GM12874 (cell line): ENCODE measurements around the gene SMYD3.

Source experiments
- CTCF ChIP-seq: IDR thresholded peaks from 2 replicates; pipeline ENCODE4 v1.5.1; 2011; ENCODE audit warnings: low read depth, mild to moderate bottlenecking, control low read depth, low read length, moderate library complexity; ENCODE audit not compliant: insufficient read depth

SMYD3 gene

GRCh38 chr1:245804696-245805095, 702.4 kb downstream of the SMYD3 start:
- no peak for TF ChIP-seq CTCF

GRCh38 chr1:245803666-245804037, 703.4 kb downstream of the SMYD3 start:
- TF ChIP-seq CTCF, result no peak

DNA sequence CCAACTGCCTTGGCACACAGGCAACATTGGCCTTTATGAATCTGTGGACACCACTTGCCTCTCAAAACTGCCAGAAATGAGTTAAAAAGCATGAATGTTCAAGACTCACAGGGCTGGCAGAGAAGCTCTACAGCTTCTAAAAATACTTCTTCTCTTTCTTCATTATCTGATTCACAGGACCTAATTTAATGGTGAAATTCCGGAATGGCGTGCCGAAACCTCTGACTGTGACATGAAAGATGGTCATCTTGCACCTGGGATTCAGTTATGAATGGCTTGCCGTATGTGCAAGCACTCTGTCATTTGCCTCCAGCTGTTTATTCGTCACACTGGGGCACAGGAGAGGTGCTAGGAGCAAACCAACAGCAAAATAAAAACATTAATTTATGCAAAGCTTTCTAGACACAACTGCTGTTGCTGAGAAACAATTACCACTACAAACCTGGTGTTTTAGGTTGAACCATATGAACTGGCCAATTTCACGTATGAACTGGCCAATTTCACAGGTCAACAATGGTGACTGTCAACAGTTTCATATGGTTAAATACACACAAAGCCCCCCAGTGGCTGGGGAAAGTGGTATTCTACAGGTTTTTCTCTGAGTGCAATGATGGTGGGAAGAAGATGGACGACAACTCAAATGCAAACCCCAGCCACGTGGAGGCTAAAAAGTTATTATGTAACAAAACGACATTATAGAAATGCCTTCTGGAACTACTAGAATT, 704.0 kb downstream of the SMYD3 start:
- TF ChIP-seq CTCF, result no peak

- no peak for TF ChIP-seq CTCF
Measured at GRCh38 chr1:245800901-245801605, 706.0 kb downstream of the SMYD3 start.

DNA sequence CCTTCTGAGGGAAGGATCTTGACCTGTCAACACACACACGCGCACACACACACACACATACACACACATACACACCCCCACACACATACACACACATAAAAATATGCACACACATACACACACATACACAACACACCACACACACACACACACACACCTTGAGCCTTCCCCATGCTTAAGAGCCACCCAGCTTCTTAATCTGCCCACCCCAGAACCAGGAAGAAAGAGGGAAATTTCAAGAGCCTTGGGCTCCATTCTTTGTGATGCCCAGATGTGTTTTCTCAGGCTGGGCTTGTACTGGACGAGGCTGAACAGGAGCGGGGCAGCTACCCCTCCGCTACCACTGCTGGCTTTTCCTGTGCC, 708.7 kb downstream of the SMYD3 start:
- no peak for TF ChIP-seq CTCF

DNA sequence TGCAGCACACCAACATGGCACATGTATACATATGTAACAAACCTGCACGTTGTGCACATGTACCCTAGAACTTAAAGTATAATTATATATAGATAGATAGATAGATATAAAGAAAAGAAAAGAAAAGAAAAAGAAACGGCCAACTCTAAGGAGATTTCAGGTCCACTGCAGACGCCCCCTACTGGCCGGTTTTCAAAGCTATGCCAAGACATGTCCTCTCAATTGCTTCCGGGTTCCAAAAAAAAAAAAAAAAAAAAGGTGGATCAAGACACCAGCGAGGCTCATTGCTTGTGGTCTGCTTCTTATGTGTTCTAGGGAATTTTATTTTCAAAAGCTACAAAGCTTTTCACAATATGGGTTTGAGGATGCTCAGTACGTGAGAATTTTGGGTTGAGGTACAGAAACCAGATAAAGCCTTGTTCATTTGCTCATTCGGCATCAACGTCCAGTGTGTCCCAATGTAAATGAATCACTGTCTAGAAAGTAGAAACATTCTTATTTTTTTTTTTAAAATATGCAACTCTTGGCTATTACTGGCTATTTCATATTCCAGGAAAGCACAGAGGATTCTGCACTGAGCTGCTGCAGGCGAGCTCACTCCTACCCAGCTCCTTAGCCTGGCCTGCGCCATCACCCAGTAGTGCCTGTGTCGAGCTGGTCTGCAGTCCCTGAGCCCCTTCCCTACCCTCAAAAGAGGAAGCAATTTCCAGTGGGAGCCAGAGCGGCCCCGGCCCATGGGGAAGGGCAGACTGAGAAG, 709.3 kb downstream of the SMYD3 start:
- peak; percentile 40; the same call in 1 of the 2 replicates for TF ChIP-seq CTCF
